Central memory CD8-positive, alpha-beta T cell (primary cell): Measurements from ENCODE around the gene NDUFA1.
"Not testable (repeated sequence)": the region's sequence is repeated elsewhere in the genome, so short reads cannot be mapped to it uniquely, and the experiment has no call there.

Experiments used
- ATAC-seq: fragments of 150-1000 bp; cut with Tn5 transposase; replicated peaks from 2 replicates; pipeline ENCODE4 v1.10.0; 2022; ENCODE audit warnings: mild to moderate bottlenecking, moderate FRiP score, moderate number of reproducible peaks; ENCODE audit not compliant: poor library complexity, severe bottlenecking; ENCODE audit errors: extremely low read depth
- DNase-seq, 2 donors: peaks; one replicate each; pipeline ENCODE4 v3.0.0; 2021; ENCODE audit warnings: low spot score in 2 of 2
- H3K27ac Mint-ChIP-seq: one replicate; pipeline ENCODE4 v1.8.0; 2022; ENCODE audit warnings: low read depth, mild to moderate bottlenecking, moderate library complexity, mixed read lengths
- H3K27me3 Mint-ChIP-seq: one replicate; pipeline ENCODE4 v1.8.0; 2022; ENCODE audit warnings: mixed read lengths
- H3K36me3 Mint-ChIP-seq: one replicate; pipeline ENCODE4 v1.8.0; 2022; ENCODE audit warnings: mild to moderate bottlenecking, moderate library complexity, mixed read lengths; ENCODE audit not compliant: insufficient read depth
- H3K4me1 Mint-ChIP-seq: one replicate; pipeline ENCODE4 v1.8.0; 2022; ENCODE audit warnings: mixed read lengths
- H3K4me3 Mint-ChIP-seq: one replicate; pipeline ENCODE4 v1.8.0; 2022; ENCODE audit warnings: mild to moderate bottlenecking, moderate library complexity, mixed read lengths
- H3K9me3 Mint-ChIP-seq: one replicate; pipeline ENCODE4 v1.8.0; 2022; ENCODE audit warnings: mixed read lengths

The NDUFA1 gene

DNA sequence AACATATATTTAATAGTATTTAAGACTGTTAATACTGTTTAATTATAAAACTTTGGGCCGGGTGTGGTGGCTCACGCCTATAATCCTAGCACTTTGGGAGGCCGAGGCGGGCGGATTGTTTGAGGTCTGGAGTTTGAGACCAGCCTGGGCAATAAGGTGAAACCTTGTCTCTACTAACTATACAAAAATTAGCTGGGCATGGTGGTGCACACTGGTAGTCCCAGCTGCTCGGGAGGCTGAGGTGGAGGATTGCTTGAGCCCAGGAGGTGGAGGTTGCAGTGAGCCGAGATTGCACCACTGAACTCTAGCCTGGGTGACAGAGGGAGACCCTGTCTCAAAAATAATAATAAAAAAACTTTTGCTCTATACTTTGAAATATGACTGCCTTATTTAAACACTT is 50.8 kb downstream of the NDUFA1 start:
- H3K27me3 Mint-ChIP-seq, H3K27ac Mint-ChIP-seq, H3K4me3 Mint-ChIP-seq, H3K4me1 Mint-ChIP-seq, ATAC-seq, DNase-seq, H3K9me3 Mint-ChIP-seq: not testable (repeated sequence)
- peaks cover 23% of the 10 kb centered on the region for H3K36me3 Mint-ChIP-seq
